ENCODE measurements around the gene MAP4K5.
A peak's percentile ranks its signal among the peaks of the same experiment; 100 is the strongest.

The MAP4K5 gene

DNA sequence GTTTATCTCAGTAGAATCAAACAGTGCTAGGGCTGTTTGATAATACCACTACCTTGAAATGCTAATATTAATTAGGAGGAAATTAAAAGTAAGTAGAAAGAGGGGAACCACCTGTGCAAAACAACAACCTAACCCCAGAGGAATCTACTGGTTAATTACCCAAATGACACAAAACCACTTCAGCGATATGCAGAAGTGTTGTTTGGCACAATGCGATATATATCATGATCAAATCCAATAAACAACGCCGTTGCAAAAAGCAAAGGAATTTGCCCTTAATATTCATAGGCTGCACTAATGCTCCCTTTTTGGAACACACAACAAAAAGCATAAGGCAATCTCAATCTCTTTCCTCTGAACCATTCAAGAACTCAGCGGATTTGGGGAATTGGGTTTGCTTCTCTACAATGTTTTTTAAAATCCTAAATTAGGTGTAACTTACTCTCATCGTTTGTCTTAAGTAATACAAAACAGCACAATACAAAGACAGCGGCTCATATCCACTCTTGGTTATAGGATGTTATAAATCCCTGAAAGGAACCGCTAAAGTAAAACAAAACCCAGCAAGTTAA is 1.5 kb downstream of the MAP4K5 start:
- Histone ChIP-seq H3K27me3 (replicated peaks; ENCODE audit: insufficient read depth, low read length) (no peaks in the 10 kb centered on the region), H2AFZ (ENCODE audit: low read length) (no peak overlapping the region), H3K4me1 (ENCODE audit: low read length) (0 out of 2 replicates have a peak, but pooled peaks cover 4% of the 10 kb centered on the region), H3K4me3 (ENCODE audit: low read length) (peak overlapping the region; percentile 75), H3F3A (ENCODE audit: insufficient read depth, low read length) (peaks cover 10% of the 10 kb centered on the region; the same call in 1 of the 2 replicates), H3K9ac (ENCODE audit: low read length) (no peak overlapping the region), H3K9me2 (replicated peaks; ENCODE audit: insufficient read depth, low read length) (no peaks in the 10 kb centered on the region), H4K20me1 (ENCODE audit: insufficient read depth, low read length) (no peaks in the 10 kb centered on the region; the same call in 1 of the 2 replicates), H3K36me3 (replicated peaks; ENCODE audit: insufficient read depth, low read length) (no peaks in the 10 kb centered on the region), H3K79me2 (ENCODE audit: low read length) (peaks cover 55% of the 10 kb centered on the region), H3K4me2 (ENCODE audit: low read depth, low read length) (peak overlapping the region; percentile 66), H3K27ac (ENCODE audit: low read length) (no peak overlapping the region), H3K9me3 (replicated peaks; ENCODE audit: insufficient read depth, low read length) (no peaks in the 10 kb centered on the region)
- no peak for DNase-seq
- TF ChIP-seq CTCF (IDR thresholded peaks at IDR 0.05; ENCODE audit: low read length) (no peak), EZH2 (optimal IDR thresholded peaks at IDR 0.05; ENCODE audit: low read depth, low read length) (no peak), EZH2phosphoT487 (IDR thresholded peaks at IDR 0.05; ENCODE audit: low read length) (no peak)

DNA sequence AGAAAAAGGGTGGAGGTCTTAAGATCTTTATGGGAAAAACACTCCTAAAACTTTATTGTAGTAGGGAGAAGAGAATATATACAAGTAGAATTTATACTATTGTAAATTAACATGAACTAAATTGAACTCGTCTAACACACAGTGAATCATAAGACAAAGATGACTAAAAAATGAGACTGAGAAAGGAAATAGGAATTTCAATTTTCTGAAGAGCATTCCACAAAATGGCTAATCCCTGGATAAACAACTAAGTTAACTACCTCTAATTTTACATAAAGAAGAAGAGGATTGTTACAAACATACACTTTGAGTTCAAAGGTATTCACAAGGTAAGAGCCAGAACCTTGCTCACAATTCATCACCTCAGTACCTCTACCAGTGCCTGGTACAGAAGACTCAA is 2.0 kb downstream of the MAP4K5 start:
- Histone ChIP-seq H3K9me2 (replicated peaks; ENCODE audit: insufficient read depth, low read length) (no peaks in the 10 kb centered on the region), H3K9ac (ENCODE audit: low read length) (no peak overlapping the region), H3K9me3 (replicated peaks; ENCODE audit: insufficient read depth, low read length) (no peaks in the 10 kb centered on the region), H3K36me3 (replicated peaks; ENCODE audit: insufficient read depth, low read length) (no peaks in the 10 kb centered on the region), H2AFZ (ENCODE audit: low read length) (no peak overlapping the region), H3K27ac (ENCODE audit: low read length) (no peak overlapping the region), H3K79me2 (ENCODE audit: low read length) (peaks cover 60% of the 10 kb centered on the region), H4K20me1 (ENCODE audit: insufficient read depth, low read length) (no peaks in the 10 kb centered on the region; the same call in 1 of the 2 replicates), H3K4me3 (ENCODE audit: low read length) (no peak overlapping the region), H3K27me3 (replicated peaks; ENCODE audit: insufficient read depth, low read length) (no peaks in the 10 kb centered on the region), H3K4me2 (ENCODE audit: low read depth, low read length) (no peak overlapping the region), H3F3A (ENCODE audit: insufficient read depth, low read length) (peaks cover 10% of the 10 kb centered on the region; the same call in 1 of the 2 replicates), H3K4me1 (ENCODE audit: low read length) (0 out of 2 replicates have a peak, but pooled peaks cover 4% of the 10 kb centered on the region)
- TF ChIP-seq EZH2phosphoT487 (IDR thresholded peaks at IDR 0.05; ENCODE audit: low read length), result no peak
- DNase-seq, result no peak

DNA sequence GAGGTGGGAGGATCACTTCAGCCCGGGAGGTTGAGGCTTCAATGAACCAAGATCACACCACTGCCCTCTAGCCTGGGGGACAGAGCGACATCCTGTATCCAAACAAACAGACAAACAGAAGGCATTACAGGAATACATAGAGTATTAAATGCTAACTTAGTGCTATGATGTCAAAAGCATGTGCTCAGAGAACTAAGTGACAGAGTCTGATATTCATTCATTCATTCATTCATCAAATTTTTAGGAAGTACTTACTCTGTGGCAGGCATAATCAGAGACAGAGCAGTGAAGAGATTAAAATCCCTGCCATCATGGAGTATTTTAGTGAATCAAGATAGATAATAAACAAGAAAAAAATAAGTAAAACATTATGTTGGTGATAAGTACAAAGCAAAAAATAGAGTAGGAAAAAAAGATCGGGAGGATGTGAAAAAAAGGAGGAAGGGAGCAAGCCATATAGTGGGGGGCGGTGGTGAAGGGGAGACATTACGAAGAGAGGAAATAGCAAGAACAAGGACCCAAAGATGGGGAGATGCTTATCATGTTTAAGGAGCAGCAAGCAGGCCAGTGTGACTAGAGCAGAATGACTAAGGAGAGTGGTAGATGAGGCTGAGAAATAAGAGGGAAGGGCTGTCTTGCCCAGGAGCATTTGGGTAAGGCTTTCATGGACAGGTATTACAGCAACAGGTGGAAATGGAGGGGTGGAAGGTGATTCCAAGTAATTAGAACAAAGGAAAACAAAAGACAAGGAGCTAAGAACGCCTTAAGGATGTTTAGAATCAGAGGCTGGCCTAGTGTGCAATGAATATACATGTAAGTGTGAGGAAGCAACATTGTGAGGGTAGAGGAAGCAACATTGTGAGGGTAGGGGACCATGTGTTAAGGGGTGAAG is 2.8 kb downstream of the MAP4K5 start:
- H2AFZ ChIP-seq (ENCODE audit: low read length), result no peak overlapping the region
- no peak overlapping the region for H3K9ac ChIP-seq (ENCODE audit: low read length)
- DNase-seq, result no peak
- no peaks in the 10 kb centered on the region; the same call in 1 of the 2 replicates for H4K20me1 ChIP-seq (ENCODE audit: insufficient read depth, low read length)
- no peak overlapping the region for H3K27ac ChIP-seq (ENCODE audit: low read length)
- H3K4me1 ChIP-seq (ENCODE audit: low read length), result 0 out of 2 replicates have a peak, but pooled peaks cover 4% of the 10 kb centered on the region
- no peaks in the 10 kb centered on the region for H3K9me2 ChIP-seq (replicated peaks; ENCODE audit: insufficient read depth, low read length)
- H3K4me3 ChIP-seq (ENCODE audit: low read length), result no peak overlapping the region
- H3K36me3 ChIP-seq (replicated peaks; ENCODE audit: insufficient read depth, low read length), result no peaks in the 10 kb centered on the region
- no peaks in the 10 kb centered on the region for H3K9me3 ChIP-seq (replicated peaks; ENCODE audit: insufficient read depth, low read length)
- H3K79me2 ChIP-seq (ENCODE audit: low read length), result peaks cover 66% of the 10 kb centered on the region
- H3K27me3 ChIP-seq (replicated peaks; ENCODE audit: insufficient read depth, low read length), result no peaks in the 10 kb centered on the region
- H3F3A ChIP-seq (ENCODE audit: insufficient read depth, low read length), result peaks cover 10% of the 10 kb centered on the region; the same call in 1 of the 2 replicates
- TF ChIP-seq CTCF (IDR thresholded peaks at IDR 0.05; ENCODE audit: low read length) (no peak), EZH2phosphoT487 (IDR thresholded peaks at IDR 0.05; ENCODE audit: low read length) (no peak), EZH2 (optimal IDR thresholded peaks at IDR 0.05; ENCODE audit: low read depth, low read length) (no peak)
- H3K4me2 ChIP-seq (ENCODE audit: low read depth, low read length), result no peak overlapping the region
